Measurements from ENCODE around the gene SPINT2.
A peak's percentile ranks its signal among the peaks of the same experiment; 100 is the strongest.
"Not testable (repeated sequence)": the region's sequence is repeated elsewhere in the genome, so short reads cannot be mapped to it uniquely, and the experiment has no call there.

SPINT2 gene

GRCh38 chr19:38243279-38243673 is 21.1 kb upstream of the SPINT2 start:
- no peak for DNase-seq

- no peak for DNase-seq
Measured at GRCh38 chr19:38245826-38246498, 18.4 kb upstream of the SPINT2 start.

DNA sequence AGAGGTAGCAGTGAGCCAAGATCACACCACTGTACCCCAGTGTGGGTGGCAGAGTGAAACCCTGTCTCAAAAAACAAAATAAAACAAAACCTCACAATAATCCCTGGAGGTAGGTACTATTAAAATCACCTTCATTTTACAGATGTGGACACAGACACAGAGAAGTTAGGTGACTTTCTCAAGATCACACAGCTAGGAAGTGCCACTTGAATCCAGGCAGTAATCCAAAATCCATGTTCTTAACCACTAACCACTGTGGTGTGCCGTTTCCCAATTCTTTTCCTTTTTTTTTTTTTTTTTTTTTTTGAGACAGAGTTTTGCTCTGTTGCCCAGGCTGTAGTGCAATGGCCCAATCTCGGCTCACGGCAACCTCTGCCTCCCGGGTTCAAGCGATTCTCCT is 17.2 kb upstream of the SPINT2 start:
- DNase-seq, result no peak

- DNase-seq, result no peak
Measured at GRCh38 chr19:38247734-38248268, 16.6 kb upstream of the SPINT2 start.

- DNase-seq, result no peak
Measured at GRCh38 chr19:38248421-38248820, 16.0 kb upstream of the SPINT2 start.

DNA sequence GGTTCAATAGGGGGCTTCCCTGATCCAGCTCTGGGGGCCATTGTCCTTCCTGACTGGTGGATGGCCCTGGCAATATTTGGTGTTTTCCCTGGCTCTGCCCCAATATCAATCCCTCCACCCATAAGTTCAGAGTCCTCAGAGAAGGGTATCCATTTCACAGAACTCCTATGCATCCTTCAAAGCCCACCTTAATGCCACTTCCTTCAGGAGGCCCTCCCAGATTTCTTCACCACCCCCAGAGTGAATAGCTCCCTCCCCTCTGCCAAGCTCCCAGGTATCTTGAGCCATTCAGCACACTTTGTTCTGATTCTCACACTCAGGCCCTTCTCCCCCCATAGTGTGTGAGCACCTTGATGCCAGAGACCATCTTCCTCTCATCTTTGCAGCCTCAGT is 13.9 kb upstream of the SPINT2 start:
- DNase-seq, result no peak

- DNase-seq, result no peak
Measured at GRCh38 chr19:38250821-38251563, 13.4 kb upstream of the SPINT2 start.

GRCh38 chr19:38251564-38252051 is 12.8 kb upstream of the SPINT2 start:
- no peak for DNase-seq

GRCh38 chr19:38252385-38252784 is 12.0 kb upstream of the SPINT2 start:
- DNase-seq, result no peak

GRCh38 chr19:38252941-38253691 is 11.3 kb upstream of the SPINT2 start:
- no peak for DNase-seq

- no peak for DNase-seq
Measured at GRCh38 chr19:38253788-38254187, 10.6 kb upstream of the SPINT2 start.

GRCh38 chr19:38255383-38256014 is 8.9 kb upstream of the SPINT2 start:
- DNase-seq, result no peak

DNA sequence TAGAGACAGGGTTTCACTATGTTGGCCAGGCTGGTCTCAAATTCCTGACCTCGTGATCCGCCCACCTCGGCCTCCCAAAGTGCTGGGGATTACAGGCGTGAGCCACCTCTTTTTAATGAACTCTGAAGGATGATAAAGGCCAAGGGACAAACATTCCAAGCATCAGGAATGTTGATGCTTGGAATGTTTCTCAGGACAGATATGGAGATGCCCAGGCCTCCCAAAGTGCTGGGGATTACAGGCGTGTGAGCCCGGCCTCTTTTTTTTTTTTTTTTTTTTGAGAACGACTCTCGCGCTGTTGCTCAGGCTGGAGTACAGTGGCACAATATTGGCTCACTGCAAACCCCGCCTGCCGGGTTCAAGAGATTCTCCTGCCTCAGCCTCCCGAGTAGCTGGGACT is 2.4 kb upstream of the SPINT2 start:
- DNase-seq, result not testable (repeated sequence)

GRCh38 chr19:38262585-38263268 is 1.6 kb upstream of the SPINT2 start:
- DNase-seq, result no peak

DNA sequence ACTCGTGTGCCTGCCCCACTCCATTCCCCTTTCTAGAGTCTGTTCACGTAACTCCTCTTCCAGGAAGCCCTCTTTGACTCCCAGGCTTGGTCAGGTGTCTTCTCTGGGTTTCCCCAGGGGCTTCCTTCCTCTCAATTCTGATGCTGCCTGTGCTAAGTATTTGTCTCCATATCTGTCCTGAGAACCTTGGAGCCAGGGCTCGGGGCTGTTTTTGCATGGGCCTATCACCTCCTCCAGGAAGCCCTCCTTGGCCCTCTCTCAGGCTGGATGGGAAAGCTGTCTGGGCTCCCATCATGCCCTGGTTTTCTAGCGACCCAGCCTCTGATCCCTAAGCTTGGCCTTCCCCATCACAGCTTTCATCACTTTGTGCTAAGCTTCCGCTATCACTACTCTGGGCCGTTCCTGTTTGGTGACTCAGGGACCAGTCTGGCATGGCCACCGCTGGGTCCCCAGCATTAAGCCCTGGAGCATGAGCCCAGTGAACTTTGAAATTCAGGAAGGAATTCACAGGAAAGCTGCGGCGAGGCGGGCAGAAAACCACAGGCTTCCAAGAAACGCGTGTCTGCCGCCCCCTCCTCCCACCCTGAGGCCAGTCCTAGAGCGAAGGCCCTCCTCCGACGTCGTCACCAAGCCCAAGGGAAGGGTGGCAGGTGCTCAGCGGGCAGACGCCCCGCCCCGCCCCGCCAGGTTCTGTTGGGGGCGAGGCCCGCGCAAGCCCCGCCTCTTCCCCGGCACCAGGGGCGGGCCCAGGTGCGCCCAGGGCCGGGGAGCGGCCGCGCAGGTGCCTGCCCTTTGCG is 486 bp upstream of the SPINT2 start:
- DNase-seq, result peak; percentile 86

DNA sequence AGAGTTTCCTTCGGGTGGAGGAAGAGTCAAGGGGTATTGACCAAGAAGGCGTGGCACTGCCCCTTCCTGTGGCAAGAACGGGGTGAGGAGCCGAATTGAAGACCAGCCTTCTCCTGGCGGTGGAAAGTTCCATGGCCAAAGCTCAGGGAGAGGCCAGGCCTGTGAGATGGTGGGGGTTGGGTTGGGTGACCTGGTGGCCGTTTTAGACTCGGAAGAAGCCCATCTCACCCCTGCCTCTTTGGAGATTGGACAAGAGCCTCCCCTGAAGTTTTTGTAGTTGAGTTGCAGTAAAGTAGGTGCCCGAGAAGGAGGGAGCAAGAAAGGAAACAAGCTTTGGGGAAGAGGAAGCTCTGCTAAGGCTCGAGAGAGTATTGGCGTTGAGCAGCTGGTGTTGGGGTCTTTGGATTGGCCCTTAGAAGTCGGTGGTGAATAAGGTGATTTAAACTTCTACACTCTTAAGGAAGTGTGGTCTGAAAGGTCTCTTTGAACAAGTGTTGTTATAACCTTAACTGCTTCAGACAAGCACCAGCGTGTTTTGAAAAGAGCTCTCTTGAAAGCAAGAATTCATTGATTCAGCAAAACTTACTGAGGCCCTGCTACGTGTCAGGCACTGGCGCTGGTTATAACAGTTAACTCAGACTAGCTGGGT is 964 bp downstream of the SPINT2 start:
- no peak for DNase-seq

DNA sequence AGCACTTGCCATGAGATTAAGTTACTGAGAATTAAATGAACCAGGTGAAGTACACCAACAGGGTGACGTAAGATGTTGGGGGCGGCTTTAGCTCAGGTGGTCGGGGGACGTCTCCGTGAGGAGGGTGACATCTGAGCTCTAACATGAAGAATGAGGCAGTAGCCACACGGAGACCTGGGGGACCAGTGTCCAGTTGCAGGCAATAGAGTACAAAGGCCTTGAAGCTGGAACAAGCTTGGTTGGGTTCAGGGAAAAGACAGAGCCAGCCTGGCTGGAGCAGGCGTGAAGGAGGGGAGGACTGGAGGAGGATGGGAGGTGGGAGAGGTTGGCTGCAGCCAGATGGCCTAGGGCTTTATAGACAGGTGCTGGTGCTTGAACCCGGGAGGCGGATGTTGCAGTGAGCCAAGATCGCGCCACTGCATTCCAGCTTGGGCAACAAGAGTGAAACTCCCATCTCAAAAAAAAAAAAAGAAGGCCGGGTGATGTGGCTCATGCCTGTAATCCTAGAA is 1.6 kb downstream of the SPINT2 start:
- no peak for DNase-seq

DNA sequence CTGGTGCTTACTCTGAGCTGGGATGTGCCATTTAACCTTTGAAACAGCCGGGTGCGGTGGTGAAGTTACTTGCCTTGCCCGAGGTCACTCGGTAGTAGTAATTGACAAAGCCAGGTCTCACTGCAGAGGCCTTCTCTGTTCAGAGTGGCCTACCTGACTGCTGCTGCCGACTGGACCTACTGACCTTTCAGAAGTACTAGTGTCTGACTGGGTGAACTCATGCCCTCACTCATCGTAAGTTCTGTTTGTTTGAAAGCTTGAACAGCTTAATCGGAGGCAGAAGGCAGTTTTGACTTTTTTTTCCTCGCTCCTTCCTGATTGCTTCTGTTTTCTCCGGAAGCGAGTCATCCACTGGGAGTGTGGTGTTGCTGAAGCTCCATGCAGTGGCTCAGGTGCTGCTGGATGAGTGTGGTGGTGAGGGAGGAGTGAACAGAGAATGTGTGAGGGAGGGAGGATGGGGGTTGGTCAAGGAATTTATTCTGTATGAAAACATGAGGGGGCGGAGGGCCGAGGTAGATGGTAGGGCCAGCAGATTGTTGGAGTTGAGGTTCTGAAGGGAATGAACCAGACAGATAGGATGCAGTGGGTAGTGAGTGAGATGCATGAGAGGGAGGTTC is 2.7 kb downstream of the SPINT2 start:
- DNase-seq, result no peak

GRCh38 chr19:38267761-38268483 is 3.5 kb downstream of the SPINT2 start:
- DNase-seq, result no peak

GRCh38 chr19:38268539-38268938 is 4.2 kb downstream of the SPINT2 start:
- DNase-seq, result no peak

Measured in CD4-positive, alpha-beta T cell treated with Interleukin-10 for 1 hour (primary cell).